Measurements from ENCODE around the gene LYAR.

The LYAR gene

DNA sequence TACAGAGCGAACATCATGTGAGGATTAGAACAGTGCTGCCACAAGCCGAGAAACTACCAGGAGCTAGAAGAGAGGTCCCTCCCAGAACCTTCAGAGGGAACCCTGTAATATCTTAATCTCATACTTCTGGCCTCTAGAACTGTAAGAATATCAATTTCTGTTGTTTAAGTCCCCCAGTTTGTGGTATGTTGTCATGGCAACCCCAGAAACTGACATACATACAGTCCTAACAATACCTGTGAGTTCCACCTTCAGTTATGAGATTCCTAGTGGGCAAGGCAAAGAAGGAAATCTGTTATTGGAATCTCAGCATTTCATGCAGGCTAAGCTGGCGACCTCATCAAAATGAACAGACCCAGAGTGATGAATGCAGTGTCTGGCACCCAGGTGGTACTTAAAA, 42.6 kb upstream of the LYAR start:
- ChIA-PET CTCF (interaction anchor here (1.2 to 2.8 kb wide), 6 partner anchors 25 to 82 kb away, joined by 3 to 12 read pairs (median 6); no protein-coding TSS in a partner anchor), POLR2A (no interaction called here)
- no peak for DNase-seq (ENCODE audit: extremely low spot score)
- no peak for TF ChIP-seq CTCF (IDR thresholded peaks at IDR 0.05; ENCODE audit: control extremely low read depth, extremely low read depth, low read depth, missing control alignments)

DNA sequence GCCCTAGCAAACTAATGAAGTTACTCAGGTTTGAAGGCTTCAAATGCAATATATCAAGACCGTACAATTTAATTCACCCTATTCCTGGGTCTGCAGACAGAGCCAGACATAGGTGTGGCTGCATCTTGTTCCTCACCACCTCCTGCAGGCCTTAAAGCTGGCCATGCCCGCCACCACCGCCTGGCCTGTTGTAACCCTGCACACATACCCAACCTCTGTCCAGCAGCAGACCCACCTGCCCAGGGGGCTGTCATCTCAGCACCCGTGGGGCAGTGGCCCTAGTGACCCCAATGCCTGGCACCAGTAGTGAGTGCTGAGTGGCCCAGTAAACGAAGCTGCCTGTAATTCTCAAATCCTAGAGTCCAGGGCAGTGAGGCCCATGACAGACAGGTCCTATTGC, 40.8 kb upstream of the LYAR start:
- ChIA-PET POLR2A (no interaction called here), CTCF (interaction anchor here (0.7 to 2.8 kb wide), 4 partner anchors 13 to 80 kb away, joined by 3 to 12 read pairs (median 3); no protein-coding TSS in a partner anchor)
- no peak for DNase-seq (ENCODE audit: extremely low spot score)
- no peak for TF ChIP-seq CTCF (IDR thresholded peaks at IDR 0.05; ENCODE audit: control extremely low read depth, extremely low read depth, low read depth, missing control alignments)

GRCh38 chr4:4329496-4329895, 39.5 kb upstream of the LYAR start:
- ChIA-PET CTCF (no interaction called here), POLR2A (no interaction called here)
- no peak for DNase-seq (ENCODE audit: extremely low spot score)
- no peak for TF ChIP-seq CTCF (IDR thresholded peaks at IDR 0.05; ENCODE audit: control extremely low read depth, extremely low read depth, low read depth, missing control alignments)

GRCh38 chr4:4328840-4329239, 38.9 kb upstream of the LYAR start:
- no peak for DNase-seq (ENCODE audit: extremely low spot score)
- ChIA-PET CTCF (interaction anchor here (1.3 kb wide), 1 partner anchor 78 kb away, joined by 3 read pairs; no protein-coding TSS in a partner anchor), POLR2A (no interaction called here)
- TF ChIP-seq CTCF (IDR thresholded peaks at IDR 0.05; ENCODE audit: control extremely low read depth, extremely low read depth, low read depth, missing control alignments) = no peak

DNA sequence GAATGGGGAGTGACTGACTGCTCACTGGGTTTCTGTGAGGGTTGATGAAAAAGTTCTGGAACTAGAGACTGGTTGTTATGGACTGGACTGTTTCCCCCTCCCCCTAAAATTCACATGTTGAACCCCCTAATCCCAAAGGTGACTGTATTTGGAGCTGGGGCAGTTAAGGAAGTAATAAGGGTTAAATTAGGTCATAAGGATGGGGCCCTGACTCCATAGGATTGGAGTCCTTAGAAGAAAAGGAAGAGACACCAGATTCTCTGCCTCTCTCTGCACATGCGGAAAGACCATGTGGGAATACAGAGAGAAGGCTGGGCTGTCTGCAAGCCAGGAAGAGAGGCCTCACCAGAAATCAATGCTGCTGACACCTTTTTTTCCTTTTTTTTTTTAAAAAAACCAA, 38.3 kb upstream of the LYAR start:
- TF ChIP-seq CTCF (IDR thresholded peaks at IDR 0.05; ENCODE audit: control extremely low read depth, extremely low read depth, low read depth, missing control alignments) = no peak
- no peak for DNase-seq (ENCODE audit: extremely low spot score)
- CTCF ChIA-PET = interaction anchor here (1.2 to 1.4 kb wide), 3 partner anchors 9 to 77 kb away, joined by 3 read pairs; no protein-coding TSS in a partner anchor
- POLR2A ChIA-PET = no interaction called here

GRCh38 chr4:4327652-4328121, 37.7 kb upstream of the LYAR start:
- POLR2A ChIA-PET = no interaction called here
- peak; percentile 30 for DNase-seq (ENCODE audit: extremely low spot score)
- CTCF ChIA-PET = interaction anchor here (1.2 to 1.4 kb wide), 3 partner anchors 9 to 77 kb away, joined by 3 read pairs; no protein-coding TSS in a partner anchor
- peak; percentile 14 for TF ChIP-seq CTCF (IDR thresholded peaks at IDR 0.05; ENCODE audit: control extremely low read depth, extremely low read depth, low read depth, missing control alignments)
